NCI-H2227 (cell line): ENCODE results near the gene GABRR2.

Experiments
- DNase-seq: peaks from one replicate; lab custom pipeline; 2025; ENCODE audit not compliant: unreplicated experiment; lab: John Stamatoyannopoulos, UW

GABRR2 gene

GRCh38 chr6:89214197-89214596 is 100.9 kb downstream of the GABRR2 start:
- no peak for DNase-seq

DNA sequence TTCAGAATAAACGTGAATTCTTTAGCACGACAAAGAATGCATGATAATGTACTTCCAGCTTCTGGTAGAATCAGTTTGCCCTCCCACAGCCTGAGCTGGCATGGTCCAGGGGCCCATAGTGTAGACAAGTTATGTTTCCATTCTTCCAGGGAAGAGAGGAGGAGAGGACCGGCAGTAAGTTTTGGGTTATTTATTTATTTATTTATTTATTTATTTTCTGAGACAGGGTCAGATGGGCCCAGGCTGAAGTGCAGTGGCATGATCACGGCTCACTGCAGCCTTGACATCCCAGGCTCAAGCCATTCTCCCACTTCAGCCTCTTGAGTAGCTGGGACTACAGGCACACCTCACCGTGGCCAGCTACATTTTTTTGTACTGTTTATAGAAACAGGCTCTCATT is 102.6 kb downstream of the GABRR2 start:
- DNase-seq = no peak

GRCh38 chr6:89209457-89209856 is 105.6 kb downstream of the GABRR2 start:
- DNase-seq = no peak

- no peak for DNase-seq
Measured at GRCh38 chr6:89208551-89208950, 106.5 kb downstream of the GABRR2 start.
